HCT116 (cell line): ENCODE measurements around the gene HACD1. TPM values are rescaled to one million over a fixed set of nuclear protein-coding genes. Genes with fewer than 3 reads are reported as not detected.

Experiments used
- ATAC-seq: fragments of 200-7000 bp; cut with Tn5 transposase; 2 replicates; pipeline ENCODE4 v1.9.1; 2020; ENCODE audit warnings: mild to moderate bottlenecking, moderate library complexity
- Bru-seq: library from RNA; stranded (reverse); fragments of 400-500 nt; gene quantifications from one replicate; lab custom pipeline; 2021; lab: Mats Ljungman, UMichigan
- BruChase-seq, 2 experiments: library from RNA; stranded (reverse); fragments of 400-500 nt; gene quantifications; one replicate each; lab custom pipeline; 2021; lab: Mats Ljungman, UMichigan
- BruUV-seq: library from RNA; stranded (reverse); fragments of 400-500 nt; replicated peaks from 2 replicates; lab custom pipeline; 2021; lab: Mats Ljungman, UMichigan
- CTCF ChIA-PET: fragments of 300-600 bp; sonication (Branson Sonifier 250); formaldehyde crosslinking; loops from one replicate; lab custom pipeline; 2021; ENCODE audit warnings: antibody characterized with exemption; lab: Charles Lee
- POLR2A ChIA-PET: fragments of 300-600, 350-600 bp; sonication (Branson Sonifier 250); formaldehyde crosslinking; loops from one replicate; lab custom pipeline; 2021; ENCODE audit warnings: antibody characterized with exemption; lab: Charles Lee
- RAD21 ChIA-PET, 2 experiments: fragments of 300-600 bp; sonication (Branson Sonifier 250); formaldehyde crosslinking; loops; one replicate each; lab custom pipeline; 2023; ENCODE audit warnings: low total read pairs in 2 of 2; ENCODE audit not compliant: uncharacterized antibody in 2 of 2, unreplicated experiment in 2 of 2, low non-redundant PET in 1 of 2; lab: Charles Lee
- DNase-seq: peaks from one replicate; pipeline ENCODE4 v3.0.0-alpha.2; 2010; ENCODE audit warnings: low read depth, low spot score
- H2AFZ ChIP-seq: fragments of 200-600 bp; shearing (Covaris generic), sonication (generic); 2 replicates; pipeline ENCODE4 v1.6.1; 2017; ENCODE audit warnings: low read depth, mixed run types, mixed read lengths, antibody characterized with exemption, low read length; ENCODE audit not compliant: poor library complexity, severe bottlenecking
- H3K27ac ChIP-seq: 2 replicates; pipeline ENCODE4 v1.5.1; 2012; ENCODE audit warnings: low read depth, low read length
- H3K27me3 ChIP-seq: fragments of 200-600 bp; sonication (generic); 2 replicates; pipeline ENCODE4 v1.6.1; 2016; ENCODE audit warnings: mixed run types, low read length, mixed read lengths; ENCODE audit not compliant: insufficient read depth
- H3K36me3 ChIP-seq, 2 experiments: fragments of 200-500 bp in 1 of 2; fragments of 200-600 bp in 1 of 2; sonication (Bioruptor generic) in 1 of 2; sonication (generic) in 1 of 2; 2 replicates each; pipeline versions ENCODE4 v1.5.1 to v1.6.1; 2014 to 2016; ENCODE audit warnings: low read length in 2 of 2, inconsistent platforms in 1 of 2, mixed read lengths in 1 of 2, mixed run types in 1 of 2; ENCODE audit not compliant: insufficient read depth in 2 of 2, control insufficient read depth in 1 of 2
- H3K4me1 ChIP-seq, 2 experiments: fragments of 200-600 bp in 1 of 2; sonication (generic) in 1 of 2; 2 replicates each; pipeline versions ENCODE4 v1.5.1 to v1.6.1; 2012 to 2017; ENCODE audit warnings: low read length in 2 of 2, inconsistent platforms in 1 of 2, mild to moderate bottlenecking in 1 of 2, mixed read lengths in 1 of 2, mixed run types in 1 of 2, moderate library complexity in 1 of 2; ENCODE audit not compliant: insufficient read depth in 2 of 2, control insufficient read depth in 1 of 2
- H3K4me2 ChIP-seq: fragments of 200-600 bp; sonication (generic); 2 replicates; pipeline ENCODE4 v1.6.1; 2017; ENCODE audit warnings: mixed run types, low read length, mixed read lengths
- H3K4me3 ChIP-seq, 2 experiments: fragments of 200-600 bp in 1 of 2; sonication (generic) in 1 of 2; replicated peaks in 1 of 2; 2 replicates each; pipeline ENCODE4 v1.5.1; 2011 to 2016; ENCODE audit warnings: low read length in 2 of 2, control low read depth in 1 of 2, low read depth in 1 of 2, mild to moderate bottlenecking in 1 of 2, mixed read lengths in 1 of 2, mixed run types in 1 of 2
- H3K79me2 ChIP-seq: fragments of 200-600 bp; sonication (generic); 2 replicates; pipeline ENCODE4 v1.6.1; 2017; ENCODE audit warnings: mild to moderate bottlenecking, mixed run types, low read length, moderate library complexity, mixed read lengths; ENCODE audit not compliant: insufficient read depth
- H3K9ac ChIP-seq: fragments of 200-600 bp; sonication (generic); 2 replicates; pipeline ENCODE4 v1.6.1; 2016; ENCODE audit warnings: low read length, mixed read lengths
- H3K9me2 ChIP-seq: fragments of 200-600 bp; sonication (generic), shearing (Covaris generic); 2 replicates; pipeline ENCODE4 v1.6.1; 2017; ENCODE audit warnings: mixed run types, mild to moderate bottlenecking, moderate library complexity; ENCODE audit not compliant: insufficient read depth
- H3K9me3 ChIP-seq, 2 experiments: fragments of 200-500 bp in 1 of 2; fragments of 200-600 bp in 1 of 2; sonication (Bioruptor generic) in 1 of 2; sonication (generic) in 1 of 2; 2 replicates each; pipeline ENCODE4 v1.6.1; 2014 to 2017; ENCODE audit warnings: low read length in 2 of 2, mixed read lengths in 2 of 2, inconsistent platforms in 1 of 2, low read depth in 1 of 2, mild to moderate bottlenecking in 1 of 2, mixed run types in 1 of 2, moderate library complexity in 1 of 2; ENCODE audit not compliant: control insufficient read depth in 1 of 2, insufficient read depth in 1 of 2
- H4K20me1 ChIP-seq: fragments of 200-600 bp; sonication (generic), shearing (Covaris generic); 2 replicates; pipeline ENCODE4 v1.6.1; 2017; ENCODE audit warnings: mixed run types, mild to moderate bottlenecking, moderate library complexity; ENCODE audit not compliant: insufficient read depth
- CBX3 ChIP-seq: IDR thresholded peaks from 2 replicates; pipeline ENCODE4 v1.6.1; 2012; ENCODE audit warnings: low read depth
- CTCF ChIP-seq, 3 experiments: fragments of 200-600 bp in 1 of 3; sonication (generic) in 1 of 3; IDR thresholded peaks in 2 of 3; conservative IDR thresholded peaks in 1 of 3; 2 replicates each; pipeline ENCODE4 v1.5.1; 2012 to 2017; ENCODE audit warnings: low read depth in 2 of 3, low read length in 2 of 3, antibody characterized with exemption in 1 of 3, borderline replicate concordance in 1 of 3, control low read depth in 1 of 3, mild to moderate bottlenecking in 1 of 3, mixed read lengths in 1 of 3, mixed run types in 1 of 3, moderate library complexity in 1 of 3; ENCODE audit not compliant: insufficient read depth in 1 of 3
- EGR1 ChIP-seq: IDR thresholded peaks from 2 replicates; pipeline ENCODE4 v1.6.1; 2012; ENCODE audit warnings: low read depth
- EZH2 ChIP-seq: fragments of 200-600 bp; sonication (generic); IDR thresholded peaks from 2 replicates; pipeline ENCODE4 v1.6.1; 2017; ENCODE audit warnings: antibody characterized with exemption, mixed run types
- EZH2phosphoT487 ChIP-seq: fragments of 200-600 bp; IDR thresholded peaks from 2 replicates; pipeline ENCODE4 v1.6.1; 2018; ENCODE audit warnings: antibody characterized with exemption, borderline replicate concordance
- FOSL1 ChIP-seq: IDR thresholded peaks from 2 replicates; pipeline ENCODE4 v1.6.1; 2012; ENCODE audit warnings: low read depth
- JUND ChIP-seq: IDR thresholded peaks from 2 replicates; pipeline ENCODE4 v1.6.1; 2012
- POLR2A ChIP-seq: IDR thresholded peaks from 2 replicates; pipeline ENCODE4 v1.7.0; 2011; ENCODE audit warnings: borderline replicate concordance; ENCODE audit not compliant: insufficient read depth, insufficient read length; ENCODE audit errors: extremely low read depth
- POLR2AphosphoS5 ChIP-seq: IDR thresholded peaks from 2 replicates; pipeline ENCODE4 v1.6.1; 2011; ENCODE audit warnings: mild to moderate bottlenecking, low read depth, low read length, moderate library complexity
- RAD21 ChIP-seq: IDR thresholded peaks from 2 replicates; pipeline ENCODE4 v1.6.1; 2012; ENCODE audit warnings: low read depth, mild to moderate bottlenecking
- REST ChIP-seq: IDR thresholded peaks from 2 replicates; pipeline ENCODE4 v1.6.1; 2012; ENCODE audit warnings: low read depth
- SIN3A ChIP-seq: IDR thresholded peaks from 2 replicates; pipeline ENCODE4 v1.6.1; 2012; ENCODE audit warnings: low read depth
- SP1 ChIP-seq: IDR thresholded peaks from 2 replicates; pipeline ENCODE4 v1.6.1; 2012; ENCODE audit warnings: low read depth
- SRF ChIP-seq: IDR thresholded peaks from 2 replicates; pipeline ENCODE4 v1.6.1; 2012; ENCODE audit warnings: low read depth
- ZBTB33 ChIP-seq: IDR thresholded peaks from 2 replicates; pipeline ENCODE4 v1.6.1; 2011; ENCODE audit warnings: mild to moderate bottlenecking, low read length, moderate library complexity; ENCODE audit not compliant: insufficient replicate concordance; ENCODE audit errors: extremely low read depth
- ZNF274 ChIP-seq: fragments of 200-500 bp; sonication (Bioruptor generic); IDR thresholded peaks from 2 replicates; pipeline ENCODE4 v1.6.1; 2014; ENCODE audit warnings: mild to moderate bottlenecking, low read depth, low read length, inconsistent platforms
- intact Hi-C: fragments of 100-400 bp; cut with micrococcal nuclease; formaldehyde crosslinking; loops from 2 replicates; pipeline ENCODE4 v1.10.0; 2022
- long read RNA-seq: library from polyadenylated mRNA; unstranded; transcript quantifications from one replicate; pipeline ENCODE4 v2.0.0, GENCODE V29; 2021; ENCODE audit not compliant: unreplicated experiment
- polyA plus RNA-seq: library from polyadenylated mRNA; unstranded; fragments of >200 nt; gene quantifications from 2 replicates; pipeline ENCODE4 v1.2.1, GENCODE V29; 2012; ENCODE audit warnings: missing spikeins
- total RNA-seq: library from RNA; stranded (reverse); gene quantifications from one replicate; pipeline ENCODE4 v1.2.1, GENCODE V29; 2021; ENCODE audit not compliant: unreplicated experiment

HACD1 gene
- total RNA-seq (21.6 TPM), Bru-seq, nascent RNA (percentile 75 among the genes with signal in this experiment), BruChase-seq, experiment 1, labeled RNA remaining after a 6-hour chase (percentile 70 among the genes with signal in this experiment), BruChase-seq, experiment 2, labeled RNA remaining after a 2-hour chase (percentile 82 among the genes with signal in this experiment)
- 8.2 and 12.9 TPM in 2 replicates for polyA plus RNA-seq
- long read RNA-seq, partial matches to known transcripts = 0 of 9 reads
- long read RNA-seq, other reads (novel, unspliced or antisense) = 7 of 9 reads

- Histone ChIP-seq H3K27me3 (no peaks in the 10 kb centered on the region), H3K79me2 (peaks cover 15% of the 10 kb centered on the region), H3K4me1 (peaks cover 7 to 21% of the 10 kb centered on the region in 2 experiments; a peak in 3 of 4 replicates), H3K9me3 (no peaks in the 10 kb centered on the region), H3K36me3 (no peaks in the 10 kb centered on the region), H3K27ac (peak within 1 kb of the TSS; percentile 97), H3K9ac (peak within 1 kb of the TSS; percentile 81), H3K9me2 (no peaks in the 10 kb centered on the region), H4K20me1 (no peaks in the 10 kb centered on the region), H3K4me2 (peak within 1 kb of the TSS; percentile 79), H2AFZ (peak within 1 kb of the TSS; percentile 19), H3K4me3 (peak within 1 kb of the TSS; percentile 54 to 86)
- ChIA-PET POLR2A (interaction anchor here (1.4 kb wide), 1 partner anchor 26 kb away, joined by 9 read pairs; the partner anchor contains the start of gene STAM), CTCF (interaction anchor here (0.8 to 1.4 kb wide), 6 partner anchors 11 to 119 kb away, joined by 3 to 4 read pairs (median 3); no protein-coding TSS in a partner anchor), RAD21 (interaction anchor here in 1 of 2 experiments (0.7 kb wide), 2 partner anchors 26 to 170 kb away, joined by 3 to 7 read pairs; no protein-coding TSS in a partner anchor)
- intact Hi-C loops = no loop called here
- peak; percentile 59 for DNase-seq
- TSS peak; percentile 95 for BruUV-seq
- ATAC-seq = peak; percentile 85
- TF ChIP-seq POLR2A = peak; percentile 83
- no peak for TF ChIP-seq EZH2phosphoT487
- no peak for TF ChIP-seq REST
- no peak for TF ChIP-seq ZNF274
- TF ChIP-seq CBX3 = peak; percentile 52; the same call in 1 of the 2 replicates
- TF ChIP-seq SP1 = peak; percentile 40; the same call in 1 of the 2 replicates
- TF ChIP-seq RAD21 = peak; percentile 23; the same call in 1 of the 2 replicates
- no peak for TF ChIP-seq EZH2
- TF ChIP-seq POLR2AphosphoS5 = peak; percentile 74; the same call in 1 of the 2 replicates
- no peak for TF ChIP-seq FOSL1
- peak in 2 of 3 experiments; percentile 18 to 20; a peak in 3 of 6 replicates for TF ChIP-seq CTCF (IDR thresholded peaks at IDR 0.05 in 2 of 3, conservative IDR thresholded peaks at IDR 0.05 in 1 of 3; ENCODE audit: borderline replicate concordance in 1 of 3, insufficient read depth in 1 of 3, low read depth in 2 of 3, low read length in 2 of 3)
- TF ChIP-seq SRF = no peak
- TF ChIP-seq EGR1 = peak; percentile 89
- peak; percentile 43 for TF ChIP-seq ZBTB33
- TF ChIP-seq SIN3A = peak; percentile 72
- no peak for TF ChIP-seq JUND
These were observed at the start of gene HACD1 for GRCh38 chr10:17617031-17617911. HACD1 (minus strand) TSS chr10:17617374; CDS start chr10:17617339, 35 bp downstream.
